ENCODE data around the gene ZCCHC14. TPM values are rescaled to one million over a fixed set of nuclear protein-coding genes. Genes with fewer than 3 reads are reported as not detected.

The ZCCHC14 gene
- total and polyA plus RNA-seq, 2 of the 8 experiments (the other 6 are each of a cell fraction or from before 2014, with no cell fraction given), result 8.2 to 28.2 TPM

- no peak overlapping the region for H3K23ac ChIP-seq (ENCODE audit: insufficient read length)
- H3K4ac ChIP-seq (replicated peaks; ENCODE audit: insufficient read length, low read depth, low read length), result no peak overlapping the region
- no peak overlapping the region for H2BK12ac ChIP-seq (ENCODE audit: low read depth, low read length)
- POLR2A ChIA-PET (ENCODE audit: partially characterized antibody), result no interaction called here
- H3K9me3 ChIP-seq (ENCODE audit: insufficient read depth in 2 of 2, low read depth in 1 of 2, low read length in 1 of 2), result no peaks in the 10 kb centered on the region
- H3K14ac ChIP-seq (ENCODE audit: insufficient read length), result no peak overlapping the region
- H3K9ac ChIP-seq (replicated peaks in 1 of 4; ENCODE audit: extremely low read depth in 1 of 4, low read depth in 3 of 4, low read length in 3 of 4), result no peak overlapping the region; a peak in 1 of 7 replicates
- H4K91ac ChIP-seq (replicated peaks; ENCODE audit: insufficient read length, low read length), result no peak overlapping the region
- 93% methylated on average over 23 of the region's 23 CpGs; no CpG with 5 or more reads in 1 of the 2 experiments for WGBS, 2 experiments (ENCODE audit: extremely low coverage in 1 of 2, insufficient coverage in 1 of 2, insufficient read length in 1 of 2, insufficient replicate concordance in 2 of 2, low coverage in 1 of 2, low lambda C conversion rate in 2 of 2, missing lambda C conversion rate in 1 of 2)
- H3K4me2 ChIP-seq (ENCODE audit: insufficient read depth in 1 of 2, low read depth in 2 of 2, low read length in 2 of 2), result no peak overlapping the region
- FAIRE-seq (no peak), DNase-seq (ENCODE audit: low read depth in 1 of 2, low spot score in 2 of 2) (no peak)
- H3K79me2 ChIP-seq (ENCODE audit: control insufficient read depth in 1 of 2, insufficient read depth in 2 of 2, low read length in 2 of 2), result peaks cover 0 to 14% of the 10 kb centered on the region in 2 experiments; a peak in 2 of 4 replicates
- H2BK20ac ChIP-seq (ENCODE audit: low read length), result no peak overlapping the region
- no peaks in the 10 kb centered on the region for H3K23me2 ChIP-seq (ENCODE audit: low read depth, low read length)
- no peak overlapping the region for H3K56ac ChIP-seq (replicated peaks; ENCODE audit: insufficient read length, low read depth, low read length)
- no peak overlapping the region for H4K8ac ChIP-seq (ENCODE audit: extremely low read depth, insufficient read depth, low read length)
- no peaks in the 10 kb centered on the region for H3K27me3 ChIP-seq (replicated peaks in 1 of 4; ENCODE audit: control insufficient read depth in 3 of 4, extremely low read depth in 1 of 4, insufficient read depth in 3 of 4, low read length in 3 of 4)
- H4K5ac ChIP-seq (ENCODE audit: insufficient read length, low read depth, low read length), result no peak overlapping the region
- no peak overlapping the region for H2AFZ ChIP-seq (ENCODE audit: low read length)
- no peak overlapping the region for H2AK5ac ChIP-seq (ENCODE audit: low read depth, low read length)
- H3K36me3 ChIP-seq (ENCODE audit: control insufficient read depth in 2 of 4, insufficient read depth in 4 of 4, low read length in 3 of 4), result peaks cover 2 to 14% (median 13%) of the 10 kb centered on the region in 4 experiments; a peak in 5 of 8 replicates
- H2BK15ac ChIP-seq (ENCODE audit: low read length), result no peak overlapping the region
- no peak overlapping the region for H3K18ac ChIP-seq (ENCODE audit: extremely low read depth, low read length)
- H2BK5ac ChIP-seq (ENCODE audit: low read depth, low read length), result no peak overlapping the region
- no peaks in the 10 kb centered on the region; the same call in none of the 2 replicates for H3K79me1 ChIP-seq (ENCODE audit: low read depth, low read length)
- H2BK120ac ChIP-seq (replicated peaks; ENCODE audit: low read depth, low read length), result no peak overlapping the region
- no peak overlapping the region for H3K4me3 ChIP-seq (ENCODE audit: extremely low read depth in 1 of 4, insufficient read depth in 2 of 4, low read depth in 3 of 4, low read length in 4 of 4)
- CTCF ChIA-PET (ENCODE audit: partially characterized antibody), result no interaction called here
- H4K20me1 ChIP-seq (replicated peaks in 1 of 2; ENCODE audit: control insufficient read depth in 1 of 2, insufficient read depth in 2 of 2, low read length in 2 of 2), result peaks cover 0 to 8% of the 10 kb centered on the region in 2 experiments
- no peak overlapping the region for H3K27ac ChIP-seq (ENCODE audit: low read depth, low read length)
- peaks cover 0 to 2% (median under 1%) of the 10 kb centered on the region in 4 experiments; a peak in 3 of 7 replicates for H3K4me1 ChIP-seq (replicated peaks in 1 of 4; ENCODE audit: control insufficient read depth in 3 of 4, insufficient read depth in 4 of 4, low read length in 3 of 4)
- TF ChIP-seq SIN3A (conservative IDR thresholded peaks at IDR 0.05 in 1 of 2, IDR thresholded peaks at IDR 0.05 in 1 of 2; ENCODE audit: low read depth in 1 of 2, low read length in 2 of 2) (no peak), POLR2AphosphoS5 (IDR thresholded peaks at IDR 0.05; ENCODE audit: low read depth, low read length) (no peak), CTBP2 (IDR thresholded peaks at IDR 0.05; ENCODE audit: borderline replicate concordance, insufficient read depth, insufficient read length, low read length) (no peak), HDAC6 (IDR thresholded peaks at IDR 0.05; ENCODE audit: low read depth, low read length) (no peak), EGR1 (IDR thresholded peaks at IDR 0.05; ENCODE audit: borderline replicate concordance, low read depth, low read length) (no peak), SP1 (IDR thresholded peaks at IDR 0.05; ENCODE audit: low read depth, low read length) (no peak), ASH2L (IDR thresholded peaks at IDR 0.05; ENCODE audit: low read length) (no peak), NANOG (IDR thresholded peaks at IDR 0.05; ENCODE audit: insufficient read depth, low read depth, low read length, poor library complexity, severe bottlenecking) (no peak), POU5F1 (IDR thresholded peaks at IDR 0.05; ENCODE audit: low read depth, low read length) (no peak), TBP (IDR thresholded peaks at IDR 0.05; ENCODE audit: low read depth, low read length) (no peak), CEBPB (IDR thresholded peaks at IDR 0.05; ENCODE audit: low read depth, low read length) (no peak), TAF7 (optimal IDR thresholded peaks at IDR 0.05; ENCODE audit: borderline replicate concordance, low read depth, low read length) (no peak), CHD2 (IDR thresholded peaks at IDR 0.05; ENCODE audit: low read length) (no peak), TAF1 (IDR thresholded peaks at IDR 0.05; ENCODE audit: low read depth, low read length) (no peak), CHD1 (IDR thresholded peaks at IDR 0.05; ENCODE audit: low read depth, low read length) (no peak)
These were observed 34.4 kb downstream of the ZCCHC14 start for GRCh38 chr16:87458424-87458915.
